K562 treated with DMSO at 1 percent for 24 hours (cell line): Measurements from ENCODE around the gene MST1. TPM values are rescaled to one million over a fixed set of nuclear protein-coding genes. Genes with fewer than 3 reads are reported as not detected.

Source experiments
- total RNA-seq: library from RNA; unstranded; fragments of 300-600 nt; gene quantifications from 2 replicates; pipeline ENCODE4 v1.2.3, GENCODE V29; 2022; ENCODE audit warnings: low read depth; ENCODE audit not compliant: insufficient read depth

Gene MST1
- total RNA-seq = 1.8 and 3.8 TPM in 2 replicates

GRCh38 chr3:49689046-49689907 is at the start of gene MST1, which contains the start of gene RNF123:
TSS of gene MST1 (minus strand) at chr3:49689474. CDS start at chr3:49688691, 783 bp downstream.
TSS of gene RNF123 (plus strand) at chr3:49689557. CDS start at chr3:49691166, 1,609 bp downstream.

DNA sequence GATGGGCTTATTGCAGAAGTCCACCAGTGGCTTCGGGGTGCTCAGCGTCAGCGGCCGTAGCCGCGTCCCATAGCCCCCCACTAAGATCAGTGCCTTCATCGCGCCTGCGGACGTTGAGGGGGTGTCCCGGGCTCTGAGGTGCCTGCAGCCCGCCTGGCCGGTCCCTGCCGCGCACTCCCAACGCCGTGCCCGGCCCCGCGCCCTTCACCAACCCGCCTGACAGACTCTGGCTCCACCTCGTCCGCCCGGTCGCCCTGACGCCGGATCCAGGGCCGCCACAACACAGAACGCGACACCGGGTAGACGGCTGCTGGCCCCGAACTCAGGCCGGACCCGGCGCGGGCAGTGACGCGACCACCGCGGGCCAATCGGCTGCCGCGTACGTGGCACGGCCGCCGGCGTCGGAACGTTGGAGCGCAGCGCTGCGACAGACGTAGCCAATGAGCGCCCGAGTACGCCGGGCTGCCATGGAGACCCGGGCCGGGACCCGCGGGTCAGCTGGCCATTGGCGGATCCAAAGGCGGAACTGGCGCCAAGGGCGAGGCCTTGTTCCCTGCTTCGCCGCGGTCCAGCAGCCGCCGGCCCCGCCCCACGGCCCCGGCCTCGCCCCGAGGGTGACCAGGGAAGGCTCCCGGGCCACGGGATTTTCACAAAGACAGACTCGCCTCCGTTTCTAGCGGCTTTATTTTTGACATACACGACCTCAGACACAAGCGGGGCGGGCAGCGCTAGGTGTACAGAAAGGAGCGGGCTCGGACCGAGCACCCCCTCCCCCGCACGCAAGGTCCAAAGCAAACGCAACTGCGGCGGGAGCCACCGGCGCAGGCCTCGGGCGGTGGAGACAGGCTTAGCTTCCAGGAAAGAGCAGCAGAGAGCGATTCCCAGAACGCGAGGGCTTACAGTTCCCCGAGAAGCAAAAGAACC is 34.6 kb upstream of the MST1 start, which contains the start of gene GMPPB:
Gene GMPPB, minus strand, starts transcription at position 324 of the 924 bp plus-strand sequence. Its CDS starts 225 bp downstream, at position 99.

DNA sequence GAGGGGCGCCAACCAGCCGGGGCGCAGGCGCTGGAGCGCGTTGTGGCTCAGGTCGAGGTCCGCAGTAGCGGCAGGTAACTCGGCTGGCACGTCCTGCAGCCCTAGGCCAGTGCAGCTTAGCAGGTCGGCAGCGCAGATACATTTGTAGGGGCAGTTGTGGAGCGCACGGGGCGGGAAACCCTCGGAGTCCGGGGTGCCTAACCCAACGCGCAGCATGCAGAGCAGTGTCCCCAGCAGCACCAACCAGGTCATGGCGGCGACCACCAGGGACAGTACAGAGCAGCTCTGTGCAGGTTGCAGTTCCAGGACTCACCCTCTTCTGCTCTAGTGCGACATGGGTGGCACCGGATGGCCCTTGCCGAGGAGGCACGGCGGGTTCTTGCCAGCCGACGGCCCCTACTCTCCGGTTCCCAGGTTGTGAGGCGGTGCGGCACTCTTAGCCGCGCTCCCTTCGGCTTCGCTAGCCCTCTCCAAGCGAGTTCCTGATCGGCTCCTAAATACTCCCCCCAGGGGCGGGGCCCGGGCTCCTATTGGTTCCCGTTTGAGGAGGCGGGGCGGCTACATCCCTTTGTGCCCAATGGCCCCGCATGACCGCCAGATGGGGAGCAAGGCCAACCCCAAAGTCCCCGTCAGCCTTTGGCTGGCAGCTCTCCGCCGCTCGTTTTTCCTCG is 30.1 kb upstream of the MST1 start, which contains the start of gene AMIGO3:
Gene AMIGO3, minus strand, starts transcription at position 471 of the 671 bp plus-strand sequence. Its CDS starts 219 bp downstream, at position 252.

DNA sequence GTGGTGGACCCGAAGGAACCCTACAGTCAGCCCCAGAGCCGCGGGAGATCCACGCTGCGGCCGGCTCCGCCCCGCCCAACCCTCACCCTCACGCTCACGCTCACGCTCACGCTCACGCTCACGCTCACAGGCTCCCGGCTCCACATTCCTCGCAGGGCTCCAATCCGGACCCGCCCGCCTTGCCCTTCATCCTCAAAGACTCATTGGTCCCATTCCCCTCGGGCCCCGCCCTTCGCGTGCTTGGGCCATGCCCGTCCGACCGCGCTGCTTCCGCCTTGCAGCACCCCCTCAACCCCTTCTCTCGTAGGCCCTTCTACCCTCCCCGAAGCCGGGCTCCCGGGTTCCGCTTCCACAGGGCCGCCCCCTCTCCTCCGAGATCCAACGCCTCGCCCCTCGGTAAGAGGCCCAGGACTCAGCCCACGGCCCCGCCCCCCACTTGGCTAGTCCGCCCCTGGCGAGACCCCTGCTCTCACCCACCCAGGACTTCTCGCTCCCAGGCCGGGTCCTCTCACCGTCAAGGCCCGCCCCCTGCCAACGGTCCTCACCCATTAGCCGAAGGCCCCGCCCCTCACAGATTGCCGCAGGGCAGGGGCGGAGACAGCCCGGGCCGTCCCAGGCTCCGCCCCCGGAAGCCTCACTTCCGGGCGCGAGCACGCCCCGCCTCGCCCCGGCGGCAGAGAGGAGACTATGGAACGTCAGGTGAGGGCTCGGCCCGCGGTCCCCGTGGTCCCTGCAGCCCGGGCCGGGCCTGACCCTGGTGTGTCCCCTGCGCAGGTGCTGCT is 15.4 kb downstream of the MST1 start, which contains the start of gene APEH:
Gene APEH, plus strand, starts transcription at position 637 of the 782 bp plus-strand sequence. Its CDS starts 51 bp downstream, at position 688.

Other genes starting within 250 kb of the MST1 start
- gene DAG1, start 219.2 kb downstream of the MST1 start, total RNA-seq = 12.3 and 13.2 TPM in 2 replicates
- gene BSN, start 135.0 kb downstream of the MST1 start, total RNA-seq = 0.15 and 0.22 TPM in 2 replicates
- gene APEH, start 15.1 kb downstream of the MST1 start, total RNA-seq = 158 and 162 TPM in 2 replicates
- 40.0 and 41.8 TPM in 2 replicates for gene RNF123, start 83 bp upstream of the MST1 start, total RNA-seq
- 5.7 and 8.4 TPM in 2 replicates for gene AMIGO3, start 30.2 kb upstream of the MST1 start, total RNA-seq
- gene GMPPB, start 34.5 kb upstream of the MST1 start, total RNA-seq = 18.7 and 20.7 TPM in 2 replicates
- 36.0 and 40.6 TPM in 2 replicates for gene IP6K1, start 97.1 kb upstream of the MST1 start, total RNA-seq
- 0.37 TPM in 1 of 2 replicates, not detected in the other for gene CDHR4, start 110.4 kb upstream of the MST1 start, total RNA-seq
- gene INKA1, start 113.8 kb upstream of the MST1 start, total RNA-seq = 2.8 and 4.2 TPM in 2 replicates
- gene UBA7, start 124.5 kb upstream of the MST1 start, total RNA-seq = 18.5 and 21.1 TPM in 2 replicates
- 22.9 and 24.3 TPM in 2 replicates for gene TRAIP, start 167.1 kb upstream of the MST1 start, total RNA-seq
- gene CAMKV, start 180.4 kb upstream of the MST1 start, total RNA-seq = 0.20 and 0.76 TPM in 2 replicates
- 5.2 and 9.9 TPM in 2 replicates for gene MST1R, start 214.4 kb upstream of the MST1 start, total RNA-seq
- gene MON1A, start 240.3 kb upstream of the MST1 start, total RNA-seq = 14.4 and 14.5 TPM in 2 replicates